Measurements from ENCODE around the gene MED13L.

GRCh38 chr12:116162071-116162470 lies 115.4 kb downstream of the MED13L start:
- no peak for TF ChIP-seq CTCF (IDR thresholded peaks at IDR 0.05)
- TF ChIP-seq POLR2A (IDR thresholded peaks at IDR 0.05), result no peak
- no peak for TF ChIP-seq EP300 (IDR thresholded peaks at IDR 0.05)
- no peak for TF ChIP-seq POLR2AphosphoS5 (IDR thresholded peaks at IDR 0.05)
